HG02981 (cell line): Measurements from ENCODE around the gene MLLT1.

Source experiments
- ATAC-seq: cut with Tn5 transposase; IDR thresholded peaks from one replicate; pipeline ENCODE4 v1.9.1; 2021; ENCODE audit warnings: mild to moderate bottlenecking, moderate library complexity; ENCODE audit not compliant: unreplicated experiment

Gene MLLT1

GRCh38 chr19:6260376-6260775 is 19.4 kb downstream of the MLLT1 start:
- ATAC-seq, result no peak

GRCh38 chr19:6259312-6259861 is 20.4 kb downstream of the MLLT1 start:
- no peak for ATAC-seq

- ATAC-seq, result no peak
Measured at GRCh38 chr19:6258812-6259311, 20.9 kb downstream of the MLLT1 start.

GRCh38 chr19:6253954-6254733 is 25.6 kb downstream of the MLLT1 start:
- no peak for ATAC-seq

- no peak for ATAC-seq
Measured at GRCh38 chr19:6252066-6252465, 27.7 kb downstream of the MLLT1 start.

- no peak for ATAC-seq
Measured at GRCh38 chr19:6250909-6251308, 28.9 kb downstream of the MLLT1 start.

- no peak for ATAC-seq
Measured at GRCh38 chr19:6250024-6250615, 29.7 kb downstream of the MLLT1 start.

GRCh38 chr19:6249296-6249695 is 30.5 kb downstream of the MLLT1 start:
- ATAC-seq, result no peak

- no peak for ATAC-seq
Measured at GRCh38 chr19:6248844-6249243, 30.9 kb downstream of the MLLT1 start.

GRCh38 chr19:6248341-6248740 is 31.4 kb downstream of the MLLT1 start:
- no peak for ATAC-seq

- no peak for ATAC-seq
Measured at GRCh38 chr19:6247007-6247288, 32.8 kb downstream of the MLLT1 start.

- no peak for ATAC-seq
Measured at GRCh38 chr19:6246174-6247006, 33.4 kb downstream of the MLLT1 start.

- ATAC-seq, result no peak
Measured at GRCh38 chr19:6242677-6243076, 37.1 kb downstream of the MLLT1 start.

- no peak for ATAC-seq
Measured at GRCh38 chr19:6241680-6242377, 37.9 kb downstream of the MLLT1 start.

GRCh38 chr19:6241056-6241455 is 38.7 kb downstream of the MLLT1 start:
- no peak for ATAC-seq

GRCh38 chr19:6239871-6240676 is 39.7 kb downstream of the MLLT1 start:
- no peak for ATAC-seq

GRCh38 chr19:6239401-6239844 is 40.4 kb downstream of the MLLT1 start:
- ATAC-seq, result no peak

- ATAC-seq, result no peak
Measured at GRCh38 chr19:6238643-6239281, 41.0 kb downstream of the MLLT1 start.

GRCh38 chr19:6238256-6238642 is 41.5 kb downstream of the MLLT1 start:
- no peak for ATAC-seq
